GM21390 (cell line): ENCODE measurements around the gene TTPAL.

Experiments
- ATAC-seq: cut with Tn5 transposase; IDR thresholded peaks from one replicate; pipeline ENCODE4 v1.9.1; 2021; ENCODE audit not compliant: unreplicated experiment

The TTPAL gene

GRCh38 chr20:44532981-44533331 lies 57.3 kb downstream of the TTPAL start:
- ATAC-seq = no peak

- ATAC-seq = no peak
Measured at GRCh38 chr20:44533928-44534327, 58.3 kb downstream of the TTPAL start.

GRCh38 chr20:44536175-44536574 lies 60.5 kb downstream of the TTPAL start:
- ATAC-seq = no peak

- no peak for ATAC-seq
Measured at GRCh38 chr20:44537993-44538392, 62.3 kb downstream of the TTPAL start.

- ATAC-seq = no peak
Measured at GRCh38 chr20:44540834-44541233, 65.2 kb downstream of the TTPAL start.

GRCh38 chr20:44541992-44542391 lies 66.3 kb downstream of the TTPAL start:
- ATAC-seq = no peak

GRCh38 chr20:44542890-44543289 lies 67.2 kb downstream of the TTPAL start:
- ATAC-seq = no peak

- ATAC-seq = no peak
Measured at GRCh38 chr20:44543358-44543757, 67.7 kb downstream of the TTPAL start.
